Type B pancreatic cell (in vitro differentiated cells): ENCODE measurements around the gene KREMEN2. TPM values are rescaled to one million over a fixed set of nuclear protein-coding genes. Genes with fewer than 3 reads are reported as not detected.

Experiments
- DNase-seq: peaks from one replicate; pipeline ENCODE4 v3.0.0; 2021; ENCODE audit warnings: mixed read lengths; ENCODE audit not compliant: unreplicated experiment; ENCODE audit errors: extremely low spot score
- H3K27ac Mint-ChIP-seq: 2 replicates; pipeline ENCODE4 v1.8.0; 2021; ENCODE audit warnings: mild to moderate bottlenecking, mixed read lengths
- H3K27me3 Mint-ChIP-seq: 2 replicates; pipeline ENCODE4 v1.8.0; 2021; ENCODE audit warnings: mixed read lengths
- H3K36me3 Mint-ChIP-seq: 2 replicates; pipeline ENCODE4 v1.8.0; 2021; ENCODE audit warnings: mixed read lengths
- H3K4me1 Mint-ChIP-seq: one replicate; pipeline ENCODE4 v1.8.0; 2021; ENCODE audit warnings: mixed read lengths; ENCODE audit not compliant: unreplicated experiment
- H3K4me3 Mint-ChIP-seq: 2 replicates; pipeline ENCODE4 v1.8.0; 2021; ENCODE audit warnings: mild to moderate bottlenecking, mixed read lengths
- H3K9me3 Mint-ChIP-seq: 2 replicates; pipeline ENCODE4 v1.8.0; 2021; ENCODE audit warnings: mixed read lengths
- total RNA-seq: library from RNA; stranded (reverse); gene quantifications from 2 replicates; pipeline ENCODE4 v1.2.1, GENCODE V29; 2021; ENCODE audit warnings: low replicate concordance
- TF ChIP-seq, protein P1 (sequence below): fragments of 200-600 bp; sonication (generic); conservative IDR thresholded peaks from 2 replicates; pipeline ENCODE4 v1.5.0; 2021; ENCODE audit warnings: antibody characterized with exemption, mild to moderate bottlenecking

The KREMEN2 gene
- total RNA-seq, 1 donor from 2014 or later, result 4.5 TPM

DNA sequence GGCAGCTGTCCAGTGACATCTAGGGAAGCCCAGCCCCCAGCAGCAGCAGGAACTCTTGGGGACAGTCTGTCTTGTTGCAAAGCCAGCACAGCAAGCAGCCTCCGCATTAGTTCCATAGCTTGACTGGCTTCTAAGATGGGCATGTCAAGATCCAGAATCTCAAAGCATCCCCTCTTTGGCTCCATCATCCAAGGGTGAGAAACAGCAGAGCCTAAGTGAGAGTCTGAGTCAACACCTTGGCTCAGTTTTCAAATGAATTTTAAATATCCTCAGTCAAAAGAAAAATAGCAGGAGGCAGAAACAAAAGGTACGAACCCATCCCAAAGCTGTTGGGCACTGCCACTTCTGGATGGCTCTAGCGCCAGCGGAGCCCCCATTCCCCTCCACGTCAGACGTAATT, 50.9 kb downstream of the KREMEN2 start:
- Mint-ChIP-seq H3K9me3 (no peaks in the 10 kb centered on the region), H3K27me3 (peaks cover 54% of the 10 kb centered on the region), H3K4me1 (peaks cover 6% of the 10 kb centered on the region), H3K4me3 (peak overlapping the region; percentile 61), H3K27ac (peak overlapping the region; percentile 74), H3K36me3 (no peaks in the 10 kb centered on the region)
- TF ChIP-seq, protein P1, sequence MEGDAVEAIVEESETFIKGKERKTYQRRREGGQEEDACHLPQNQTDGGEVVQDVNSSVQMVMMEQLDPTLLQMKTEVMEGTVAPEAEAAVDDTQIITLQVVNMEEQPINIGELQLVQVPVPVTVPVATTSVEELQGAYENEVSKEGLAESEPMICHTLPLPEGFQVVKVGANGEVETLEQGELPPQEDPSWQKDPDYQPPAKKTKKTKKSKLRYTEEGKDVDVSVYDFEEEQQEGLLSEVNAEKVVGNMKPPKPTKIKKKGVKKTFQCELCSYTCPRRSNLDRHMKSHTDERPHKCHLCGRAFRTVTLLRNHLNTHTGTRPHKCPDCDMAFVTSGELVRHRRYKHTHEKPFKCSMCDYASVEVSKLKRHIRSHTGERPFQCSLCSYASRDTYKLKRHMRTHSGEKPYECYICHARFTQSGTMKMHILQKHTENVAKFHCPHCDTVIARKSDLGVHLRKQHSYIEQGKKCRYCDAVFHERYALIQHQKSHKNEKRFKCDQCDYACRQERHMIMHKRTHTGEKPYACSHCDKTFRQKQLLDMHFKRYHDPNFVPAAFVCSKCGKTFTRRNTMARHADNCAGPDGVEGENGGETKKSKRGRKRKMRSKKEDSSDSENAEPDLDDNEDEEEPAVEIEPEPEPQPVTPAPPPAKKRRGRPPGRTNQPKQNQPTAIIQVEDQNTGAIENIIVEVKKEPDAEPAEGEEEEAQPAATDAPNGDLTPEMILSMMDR, result no peak
- DNase-seq, result no peak

DNA sequence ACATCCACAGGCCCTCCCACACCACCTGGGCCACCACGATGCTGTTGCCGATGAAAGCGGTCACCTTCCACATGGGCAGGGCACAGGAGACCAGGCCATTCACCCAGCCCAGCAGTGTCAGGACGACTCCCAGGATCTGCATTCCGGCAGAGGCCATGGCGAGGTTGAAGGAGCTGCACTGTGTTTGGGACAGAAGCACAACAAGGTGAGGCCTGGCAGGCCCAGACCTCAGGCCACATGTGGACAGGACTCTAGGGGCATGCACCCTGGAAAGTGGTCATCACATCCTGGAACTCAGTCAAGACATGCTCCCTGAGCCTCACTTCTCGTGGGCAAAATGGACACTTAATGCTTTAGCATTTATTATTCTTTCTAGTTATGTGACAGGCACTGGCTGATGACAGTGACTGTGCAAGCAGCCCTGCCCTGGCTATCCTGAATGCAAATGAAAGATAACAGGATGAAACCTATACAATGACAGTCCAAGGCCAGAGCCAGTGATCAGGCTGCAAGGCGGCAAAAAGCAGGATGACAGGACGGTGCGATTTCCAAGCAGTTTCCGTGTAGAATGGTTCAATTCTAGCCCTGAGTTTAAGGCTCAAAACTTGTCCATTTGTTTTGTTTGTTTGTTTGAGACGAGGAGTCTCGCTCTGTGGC, 51.9 kb downstream of the KREMEN2 start:
- no peak for DNase-seq
- TF ChIP-seq, protein P1, result no peak
- H3K4me3 Mint-ChIP-seq, result peak overlapping the region; percentile 88
- no peaks in the 10 kb centered on the region for H3K9me3 Mint-ChIP-seq
- peaks cover 56% of the 10 kb centered on the region for H3K27me3 Mint-ChIP-seq
- no peaks in the 10 kb centered on the region for H3K36me3 Mint-ChIP-seq
- peaks cover 8% of the 10 kb centered on the region for H3K4me1 Mint-ChIP-seq
- H3K27ac Mint-ChIP-seq, result peak overlapping the region; percentile 93

DNA sequence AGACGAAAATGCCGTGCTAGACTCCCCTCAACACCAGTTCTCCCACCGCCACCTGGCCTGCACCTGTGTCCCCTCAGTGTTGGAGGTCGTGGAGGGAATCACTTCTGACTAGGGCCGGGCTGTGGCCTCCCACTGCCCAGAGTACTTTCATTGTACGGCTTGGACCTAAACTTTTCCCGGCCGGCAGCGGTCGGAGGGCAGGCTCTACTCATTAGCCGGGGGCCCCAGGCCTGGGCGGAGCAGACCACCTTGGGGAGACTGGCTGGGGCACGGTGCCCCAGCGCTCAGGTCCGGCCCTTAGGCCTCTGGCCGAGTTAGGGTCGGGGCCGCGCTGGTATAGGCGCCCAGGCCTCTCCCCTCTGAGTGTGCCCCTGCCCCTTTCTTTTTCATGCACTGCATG, 53.3 kb downstream of the KREMEN2 start:
- Mint-ChIP-seq H3K36me3 (no peaks in the 10 kb centered on the region), H3K27ac (peak overlapping the region; percentile 85), H3K9me3 (no peaks in the 10 kb centered on the region), H3K27me3 (peaks cover 48% of the 10 kb centered on the region), H3K4me1 (peaks cover 20% of the 10 kb centered on the region), H3K4me3 (peak overlapping the region; percentile 83)
- DNase-seq, result no peak
- TF ChIP-seq, protein P1, result no peak

Other genes with a start within 250 kb of the KREMEN2 start
- 19.0 and 24.6 TPM in 2 replicates for gene PRSS27, start 244.1 kb upstream of the KREMEN2 start, total RNA-seq
- 620 and 749 TPM in 2 replicates for gene SRRM2, start 211.6 kb upstream of the KREMEN2 start, total RNA-seq
- 237 and 243 TPM in 2 replicates for gene ELOB, start 187.0 kb upstream of the KREMEN2 start, total RNA-seq
- 0.39 and 2.4 TPM in 2 replicates for gene PRSS33, start 176.7 kb upstream of the KREMEN2 start, total RNA-seq
- gene PRSS41, start 165.8 kb upstream of the KREMEN2 start, total RNA-seq, result not detected in 2 replicates
- gene PRSS21, start 147.0 kb upstream of the KREMEN2 start, total RNA-seq, result not detected in 2 replicates
- gene ZG16B, start 134.0 kb upstream of the KREMEN2 start, total RNA-seq, result 1.5 and 1.7 TPM in 2 replicates
- gene PRSS22, start 106.1 kb upstream of the KREMEN2 start, total RNA-seq, result 42.5 and 56.8 TPM in 2 replicates
- gene FLYWCH2, start 81.1 kb upstream of the KREMEN2 start, total RNA-seq, result 43.1 and 45.9 TPM in 2 replicates
- 17.8 and 28.6 TPM in 2 replicates for gene FLYWCH1, start 52.3 kb upstream of the KREMEN2 start, total RNA-seq
- 18.1 and 23.8 TPM in 2 replicates for gene PAQR4, start 5.1 kb downstream of the KREMEN2 start, total RNA-seq
- 25.1 and 42.3 TPM in 2 replicates for gene PKMYT1, start 16.2 kb downstream of the KREMEN2 start, total RNA-seq
- gene CLDN9, start 48.6 kb downstream of the KREMEN2 start, total RNA-seq, result 0.99 and 3.4 TPM in 2 replicates
- 98.9 and 243 TPM in 2 replicates for gene CLDN6, start 53.9 kb downstream of the KREMEN2 start, total RNA-seq
- 24.0 and 55.5 TPM in 2 replicates for gene TNFRSF12A, start 56.1 kb downstream of the KREMEN2 start, total RNA-seq
- gene HCFC1R1, start 59.7 kb downstream of the KREMEN2 start, total RNA-seq, result 34.8 and 49.4 TPM in 2 replicates
- 40.1 and 50.7 TPM in 2 replicates for gene THOC6, start 59.8 kb downstream of the KREMEN2 start, total RNA-seq
- gene BICDL2, start 72.7 kb downstream of the KREMEN2 start, total RNA-seq, result 15.2 and 28.6 TPM in 2 replicates
- 0.14 TPM in 2 replicates for gene MMP25, start 82.3 kb downstream of the KREMEN2 start, total RNA-seq
- gene IL32, start 101.4 kb downstream of the KREMEN2 start, total RNA-seq, result 12.7 and 44.1 TPM in 2 replicates
- gene ZSCAN10, start 135.0 kb downstream of the KREMEN2 start, total RNA-seq, result not detected in 2 replicates
- gene ZNF205, start 148.3 kb downstream of the KREMEN2 start, total RNA-seq, result 15.0 and 18.2 TPM in 2 replicates
- 11.6 and 13.3 TPM in 2 replicates for gene ZNF213, start 170.8 kb downstream of the KREMEN2 start, total RNA-seq
- gene OR1F1, start 223.9 kb downstream of the KREMEN2 start, total RNA-seq, result 0.34 TPM in 1 of 2 replicates, not detected in the other